ENCODE results near the gene GJA3. TPM values are rescaled to one million over a fixed set of nuclear protein-coding genes. Genes with fewer than 3 reads are reported as not detected.
A peak's percentile ranks its signal among the peaks of the same experiment; 100 is the strongest.

Gene GJA3
- total and polyA plus RNA-seq, 8 donors, result 0.03 to 0.40 (median 0.08) TPM

GRCh38 chr13:20131057-20131832, 29.6 kb downstream of the GJA3 start:
- intact Hi-C loops (cut with DNase I), result no loop called here
- Histone ChIP-seq H3K36me3 (no peaks in the 10 kb centered on the region), H3K27me3 (no peaks in the 10 kb centered on the region), H3K27ac (no peak overlapping the region), H3K4me1 (no peaks in the 10 kb centered on the region), H3K9me3 (no peaks in the 10 kb centered on the region), H3K4me3 (no peak overlapping the region)
- 65 to 69% methylated on average over 11 of the region's 11 CpGs for WGBS, 2 donors
- FAIRE-seq (no peak), DNase-seq (no peak), ATAC-seq (no peak)
- no peak for TF ChIP-seq CTCF (IDR thresholded peaks at IDR 0.05)

GRCh38 chr13:20130652-20131051, 30.2 kb downstream of the GJA3 start:
- 64 to 91% methylated on average over 2 of the region's 2 CpGs for WGBS, 2 donors
- Histone ChIP-seq H3K9me3 (no peaks in the 10 kb centered on the region), H3K36me3 (no peaks in the 10 kb centered on the region), H3K27ac (no peak overlapping the region), H3K27me3 (no peaks in the 10 kb centered on the region), H3K4me1 (no peaks in the 10 kb centered on the region), H3K4me3 (no peak overlapping the region)
- no peak for TF ChIP-seq CTCF (IDR thresholded peaks at IDR 0.05)
- ATAC-seq (no peak), FAIRE-seq (no peak), DNase-seq (no peak)
- intact Hi-C loops (cut with DNase I), result no loop called here

- DNase-seq (no peak), FAIRE-seq (no peak), ATAC-seq (no peak)
- intact Hi-C loops (cut with DNase I), result no loop called here
- no peak for TF ChIP-seq CTCF (IDR thresholded peaks at IDR 0.05)
- Histone ChIP-seq H3K4me3 (no peak overlapping the region), H3K27me3 (no peaks in the 10 kb centered on the region), H3K9me3 (no peaks in the 10 kb centered on the region), H3K36me3 (no peaks in the 10 kb centered on the region), H3K27ac (no peak overlapping the region), H3K4me1 (no peaks in the 10 kb centered on the region)
- 66 to 84% methylated on average over 2 of the region's 2 CpGs for WGBS, 2 donors
These were observed 30.8 kb downstream of the GJA3 start for GRCh38 chr13:20130012-20130411.

GRCh38 chr13:20129076-20129475, 31.8 kb downstream of the GJA3 start:
- WGBS, 2 donors, result 60 to 63% methylated on average over 18 of the region's 18 CpGs
- no peaks in the 10 kb centered on the region for H3K9me3 ChIP-seq
- H3K4me3 ChIP-seq, result peak overlapping the region; percentile 40 to 65 (median 58)
- no peak for ATAC-seq
- no peaks in the 10 kb centered on the region for H3K4me1 ChIP-seq
- no peaks in the 10 kb centered on the region for H3K36me3 ChIP-seq
- DNase-seq, result no peak
- no peak for TF ChIP-seq CTCF (IDR thresholded peaks at IDR 0.05)
- H3K27me3 ChIP-seq, result no peaks in the 10 kb centered on the region
- no peak for FAIRE-seq
- H3K27ac ChIP-seq, result no peak overlapping the region
- intact Hi-C loops (cut with DNase I), result no loop called here

GRCh38 chr13:20128459-20128931, 32.4 kb downstream of the GJA3 start:
- ATAC-seq (peak; percentile 73 to 83 (median 81)), DNase-seq (peak in 5 of 6 donors; percentile 44 to 81 (median 57)), FAIRE-seq (no peak)
- H3K4me3 ChIP-seq, result peak overlapping the region; percentile 40 to 65 (median 58)
- H3K27ac ChIP-seq, result peak overlapping the region; percentile 89 to 95 (median 92)
- no peaks in the 10 kb centered on the region for H3K9me3 ChIP-seq
- intact Hi-C loops (cut with DNase I), result no loop called here
- H3K27me3 ChIP-seq, result no peaks in the 10 kb centered on the region
- TF ChIP-seq CTCF (IDR thresholded peaks at IDR 0.05), result peak; percentile 35 to 49 (median 44)
- no peaks in the 10 kb centered on the region for H3K4me1 ChIP-seq
- no peaks in the 10 kb centered on the region for H3K36me3 ChIP-seq
- WGBS, 2 donors, result 1 to 2% methylated on average over 25 to 28 of the region's 28 CpGs

All from pancreas (tissue), 10 donors.